ENCODE data around the gene RAB39B. TPM values are rescaled to one million over a fixed set of nuclear protein-coding genes. Genes with fewer than 3 reads are reported as not detected.

RAB39B gene
- total and polyA plus RNA-seq, 10 of the 15 experiments (the other 5 are each of a cell fraction or from before 2014, with no cell fraction given) = 1.6 to 8.6 (median 6.7) TPM

- SMC1A ChIA-PET (ENCODE audit: uncharacterized antibody, unreplicated experiment) = interaction anchor here (0.9 to 1.4 kb wide), 3 partner anchors 17 to 24 kb away, joined by 3 to 4 read pairs (median 3); no protein-coding TSS in a partner anchor
- ATAC-seq (no peak), DNase-seq (ENCODE audit: low read depth, low spot score) (no peak), FAIRE-seq (no peak)
- Histone ChIP-seq H3K36me3 (ENCODE audit: control insufficient read depth in 2 of 2, insufficient read depth in 2 of 2, low read length in 1 of 2) (no peaks in the 10 kb centered on the region), H3K4me1 (ENCODE audit: control insufficient read depth, insufficient read depth, low read length) (no peaks in the 10 kb centered on the region), H3K79me2 (ENCODE audit: control insufficient read depth, insufficient read depth, low read length) (peaks cover 30% of the 10 kb centered on the region), H3K9me3 (replicated peaks; ENCODE audit: control insufficient read depth, insufficient read depth, low read length) (no peaks in the 10 kb centered on the region; the same call in 1 of the 3 replicates), H3K4me2 (ENCODE audit: control insufficient read depth, insufficient read depth) (peak overlapping the region; percentile 42; the same call in 1 of the 2 replicates), H3K27me3 (replicated peaks in 1 of 2; ENCODE audit: control insufficient read depth in 2 of 2, insufficient read depth in 2 of 2, low read length in 1 of 2) (no peaks in the 10 kb centered on the region), H3K9ac (ENCODE audit: control insufficient read depth, insufficient read depth, low read length) (no peak overlapping the region), H4K20me1 (ENCODE audit: control insufficient read depth, insufficient read depth) (no peaks in the 10 kb centered on the region), H3K4me3 (peak overlapping the region; percentile 41; the same call in 1 of the 2 replicates), H3K27ac (ENCODE audit: control insufficient read depth, insufficient read depth) (no peak overlapping the region), H2AFZ (ENCODE audit: control insufficient read depth, low read depth, low read length) (no peak overlapping the region)
- 82% methylated on average over 2 of the region's 2 CpGs for WGBS (ENCODE audit: insufficient coverage, insufficient replicate concordance, low lambda C conversion rate, missing lambda C conversion rate)
- POLR2A ChIA-PET = interaction anchor here (1.1 kb wide), 1 partner anchor 8 kb away, joined by 4 read pairs; no protein-coding TSS in a partner anchor
- RAD21 ChIA-PET (ENCODE audit: unreplicated experiment) = interaction anchor here (2.6 kb wide), 1 partner anchor 12 kb away, joined by 7 read pairs; no protein-coding TSS in a partner anchor
- in situ Hi-C loops (cut with MboI) = loop anchor here (5.0 kb wide), 1 partner anchor 49 kb away; no protein-coding TSS in a partner anchor
- intact Hi-C loops (cut with micrococcal nuclease; ENCODE audit: unreplicated experiment) = loop anchor here (5.0 to 10.0 kb wide), 2 partner anchors 146 to 234 kb away; partner anchors contain the start of genes BRCC3, CMC4 and MTCP1
- CTCF ChIA-PET = interaction anchor here (1.4 to 1.7 kb wide), 2 partner anchors 10 to 11 kb away, joined by 3 to 4 read pairs; no protein-coding TSS in a partner anchor
- no peak for TF ChIP-seq ZNF217 (IDR thresholded peaks at IDR 0.05)
- TF ChIP-seq JUND (IDR thresholded peaks at IDR 0.05; ENCODE audit: low read depth, low read length) = no peak
- TF ChIP-seq LARP7 (IDR thresholded peaks at IDR 0.05) = no peak
- no peak for TF ChIP-seq MEF2A (IDR thresholded peaks at IDR 0.05; ENCODE audit: insufficient read depth, low read depth, low read length)
- no peak for TF ChIP-seq HDAC6 (IDR thresholded peaks at IDR 0.05; ENCODE audit: unreplicated experiment)
- no peak for TF ChIP-seq EP300 (IDR thresholded peaks at IDR 0.05; ENCODE audit: borderline replicate concordance in 1 of 2, control insufficient read depth in 1 of 2, low read depth in 2 of 2, low read length in 2 of 2)
- TF ChIP-seq SMARCA5 (IDR thresholded peaks at IDR 0.05) = no peak
- no peak for TF ChIP-seq SRF (IDR thresholded peaks at IDR 0.05; ENCODE audit: low read depth in 2 of 2, low read length in 2 of 2)
- no peak for TF ChIP-seq ZSCAN29 (IDR thresholded peaks at IDR 0.05)
- no peak for TF ChIP-seq ATF2 (IDR thresholded peaks at IDR 0.05; ENCODE audit: low read length)
- no peak for TF ChIP-seq RAD51 (IDR thresholded peaks at IDR 0.05)
- no peak for TF ChIP-seq DPF2 (IDR thresholded peaks at IDR 0.05)
- no peak for TF ChIP-seq ZZZ3 (IDR thresholded peaks at IDR 0.05; ENCODE audit: control insufficient read depth, insufficient read length, low read depth)
- no peak for TF ChIP-seq ZNF274 (IDR thresholded peaks at IDR 0.05; ENCODE audit: insufficient read depth, insufficient read length)
- no peak for TF ChIP-seq MYC (IDR thresholded peaks at IDR 0.05; ENCODE audit: insufficient read depth, insufficient read length, insufficient replicate concordance, low read length, severe bottlenecking)
- BruUV-seq (replicated peaks) = no TSS peak
Observed at GRCh38 chrX:155218777-155219176, 45.5 kb downstream of the RAB39B start.

Measured in GM12878 (cell line).